NB4 (cell line): Measurements from ENCODE around the gene CDC42BPA.

Experiments used
- DNase-seq: peaks from one replicate; pipeline ENCODE4 v3.0.0; 2010; ENCODE audit warnings: low read depth
- H3K4me3 ChIP-seq: one replicate; pipeline ENCODE4 v1.5.1; 2011; ENCODE audit warnings: mild to moderate bottlenecking, low read depth, low read length, moderate library complexity
- CTCF ChIP-seq: IDR thresholded peaks from one replicate; pipeline ENCODE4 v1.5.1; 2012; ENCODE audit warnings: low read depth, low read length
- MAX ChIP-seq: IDR thresholded peaks from 2 replicates; pipeline ENCODE4 v1.6.1; 2011; ENCODE audit warnings: low read depth, low read length
- MYC ChIP-seq: IDR thresholded peaks from 2 replicates; pipeline ENCODE4 v1.6.1; 2011; ENCODE audit warnings: low read depth, low read length
- POLR2A ChIP-seq: IDR thresholded peaks from 2 replicates; pipeline ENCODE4 v1.6.1; 2011; ENCODE audit warnings: mild to moderate bottlenecking; ENCODE audit not compliant: insufficient read length; ENCODE audit errors: extremely low read depth

Gene CDC42BPA

GRCh38 chr1:226943927-226944326 lies 374.4 kb downstream of the CDC42BPA start:
- no peak for DNase-seq
- H3K4me3 ChIP-seq: peak overlapping the region; percentile 17
- TF ChIP-seq MYC (no peak), CTCF (no peak), MAX (no peak), POLR2A (no peak)

GRCh38 chr1:226943156-226943555 lies 375.1 kb downstream of the CDC42BPA start:
- TF ChIP-seq POLR2A: no peak
- no peak for TF ChIP-seq MYC
- TF ChIP-seq MAX: no peak
- DNase-seq: no peak
- no peak overlapping the region for H3K4me3 ChIP-seq

- no peak for TF ChIP-seq CTCF
- no peak for TF ChIP-seq MAX
- no peak for TF ChIP-seq MYC
- no peak for TF ChIP-seq POLR2A
- no peak for DNase-seq
- peak overlapping the region; percentile 32 for H3K4me3 ChIP-seq
These were observed 375.9 kb downstream of the CDC42BPA start for GRCh38 chr1:226942392-226942791.

- DNase-seq: no peak
- TF ChIP-seq CTCF (no peak), POLR2A (no peak), MAX (no peak), MYC (no peak)
These were observed 377.6 kb downstream of the CDC42BPA start for GRCh38 chr1:226940806-226941067.

GRCh38 chr1:226940029-226940805 lies 378.1 kb downstream of the CDC42BPA start, which contains the start of gene COQ8A:
COQ8A (plus strand) TSS chr1:226940294; CDS start chr1:226961386, 21,092 bp downstream.
- peak within 1 kb of the TSS; percentile 92 for H3K4me3 ChIP-seq
- TF ChIP-seq MAX (peak; percentile 85), MYC (peak; percentile 73; the same call in 1 of the 2 replicates), CTCF (no peak), POLR2A (peak; percentile 82)
- DNase-seq: peak; percentile 99

More at GRCh38 chr1:226940806-226941067, 377.6 kb downstream of the CDC42BPA start:
- peak overlapping the region; percentile 92 for H3K4me3 ChIP-seq
